ENCODE data around the gene PLXNB3.
"Not testable (repeated sequence)": the region's sequence is repeated elsewhere in the genome, so short reads cannot be mapped to it uniquely, and the experiment has no call there.

The PLXNB3 gene

GRCh38 chrX:153763989-153764755, at the start of gene PLXNB3:
PLXNB3 (plus strand) TSS chrX:153764249; CDS start chrX:153765536, 1,287 bp downstream.
- DNase-seq (ENCODE audit: low read depth in 2 of 2, low spot score in 1 of 2) = peak; percentile 43 to 52

DNA sequence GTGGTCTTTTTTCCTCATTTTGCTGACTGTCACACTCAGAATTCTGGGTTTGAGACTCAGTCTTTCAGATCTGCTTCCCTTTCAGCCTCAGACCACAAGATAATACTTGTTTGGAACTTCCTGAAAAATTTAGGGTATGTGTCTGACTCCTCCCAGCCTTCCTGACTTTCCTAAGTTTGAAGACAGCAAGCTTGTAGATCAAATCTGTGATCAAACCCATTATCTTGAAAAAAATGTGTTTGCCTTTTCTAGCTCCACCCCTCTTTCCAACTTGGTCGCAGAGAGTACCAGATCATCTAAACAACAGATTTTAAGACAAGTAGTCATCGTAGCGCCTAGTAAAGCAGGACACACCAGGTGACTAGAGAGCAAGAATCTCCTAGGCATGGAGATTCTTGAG, 49.8 kb upstream of the PLXNB3 start:
- no peak for DNase-seq (ENCODE audit: low read depth in 2 of 2, low spot score in 1 of 2)

DNA sequence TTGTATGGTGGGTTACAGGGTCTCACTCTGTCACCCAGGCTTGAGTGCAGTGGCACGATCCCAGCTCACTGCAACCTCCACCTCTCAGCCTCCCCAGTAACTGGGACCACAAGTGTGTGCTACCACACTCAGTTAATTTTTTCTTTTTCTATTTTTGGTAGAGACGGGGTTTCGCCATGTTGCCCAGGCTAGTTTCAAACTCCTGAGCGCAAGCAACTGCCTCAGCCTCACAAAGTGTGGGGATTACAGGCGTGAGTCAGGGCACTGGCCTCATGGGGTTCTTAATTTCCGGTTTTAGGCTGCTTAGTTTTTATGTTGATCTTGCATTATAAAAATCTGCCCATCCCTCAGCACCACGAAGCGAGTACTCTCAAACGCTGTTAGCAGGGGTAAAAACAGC, 46.6 kb upstream of the PLXNB3 start:
- DNase-seq (ENCODE audit: low read depth in 2 of 2, low spot score in 1 of 2) = no peak

- DNase-seq (ENCODE audit: low read depth in 2 of 2, low spot score in 1 of 2) = no peak
Observed at GRCh38 chrX:153719238-153719637, 44.8 kb upstream of the PLXNB3 start.

GRCh38 chrX:153719701-153720100, 44.3 kb upstream of the PLXNB3 start:
- no peak for DNase-seq (ENCODE audit: low read depth in 2 of 2, low spot score in 1 of 2)

DNA sequence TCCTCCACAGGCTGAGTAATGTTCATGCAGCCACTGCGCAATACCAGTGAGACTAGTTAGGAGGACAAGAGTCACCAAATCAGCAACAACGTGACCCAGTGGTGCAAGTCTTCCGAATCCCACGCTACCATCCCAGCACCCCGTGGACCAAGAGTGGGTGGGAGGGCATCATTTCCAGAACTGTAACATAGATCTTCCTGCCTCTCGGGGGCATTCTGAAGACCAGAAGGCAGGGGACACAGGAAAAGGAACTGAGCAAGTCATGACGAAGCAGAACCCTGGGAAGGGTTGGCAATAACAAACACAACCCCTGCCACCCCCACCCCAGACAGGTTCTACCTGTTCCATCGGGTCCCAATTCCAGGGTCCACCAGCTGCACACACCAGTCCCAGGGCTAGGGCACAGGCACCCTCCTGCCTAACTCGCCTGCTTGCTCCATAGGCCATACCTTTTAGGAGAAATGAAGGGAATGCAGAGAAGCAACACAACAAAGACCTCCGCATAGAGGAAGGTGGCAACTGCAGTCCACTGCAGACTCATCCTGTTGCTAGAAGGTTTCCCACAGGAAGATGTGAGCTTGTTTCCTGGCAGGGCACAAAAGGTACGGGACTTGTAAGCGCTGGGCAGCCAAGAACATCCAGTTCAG, 41.2 kb upstream of the PLXNB3 start:
- no peak for DNase-seq (ENCODE audit: low read depth in 2 of 2, low spot score in 1 of 2)

DNA sequence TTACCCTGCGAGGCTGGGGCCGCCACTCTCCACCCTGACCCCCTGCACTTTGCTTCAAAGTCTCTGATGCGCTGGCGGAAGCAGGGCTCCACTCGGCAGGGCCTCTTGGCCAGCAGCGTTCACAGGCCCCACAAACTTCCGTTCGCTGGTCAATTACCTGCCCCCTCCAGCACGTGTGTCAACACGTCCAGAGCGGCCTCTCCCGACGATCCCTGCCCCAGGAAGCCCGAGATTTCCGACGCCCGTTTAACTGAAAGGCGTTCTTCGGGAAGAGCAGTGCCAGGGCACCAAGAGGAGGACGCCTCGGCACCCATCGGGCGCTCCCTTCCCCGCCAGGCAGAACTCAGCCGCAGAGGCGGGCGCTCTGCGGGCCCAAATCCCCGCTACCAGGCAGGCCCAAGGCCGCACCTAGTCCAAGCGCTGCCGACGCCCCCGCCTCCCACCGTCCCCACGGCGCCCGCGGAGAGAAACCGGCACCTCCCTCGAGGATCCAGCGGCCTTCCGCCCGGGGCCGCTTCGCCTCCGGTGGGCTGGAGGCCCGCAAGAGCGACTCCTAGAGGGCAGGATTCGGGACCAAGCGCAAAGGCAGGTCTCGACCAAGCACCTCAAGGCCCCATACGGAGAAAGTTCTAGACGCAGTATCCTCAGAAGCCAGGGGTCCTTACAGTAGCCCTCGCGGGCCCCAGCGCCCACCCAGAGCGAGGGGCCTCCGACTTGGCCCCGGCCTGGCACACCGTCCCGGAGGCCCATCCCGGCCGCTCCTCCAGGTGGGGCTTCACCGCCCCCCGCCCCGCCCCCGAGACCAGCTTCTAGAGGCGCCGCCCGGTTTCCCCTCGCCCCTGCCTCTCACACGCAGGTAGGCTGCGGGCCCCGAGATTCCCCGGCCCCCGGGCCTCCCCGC, 40.4 kb upstream of the PLXNB3 start:
- peak in 1 of 2 donors; percentile 22 for DNase-seq (ENCODE audit: low read depth in 2 of 2, low spot score in 1 of 2)

- peak; percentile 69 to 77 for DNase-seq (ENCODE audit: low read depth in 2 of 2, low spot score in 1 of 2)
Observed at GRCh38 chrX:153724252-153725038, 39.6 kb upstream of the PLXNB3 start, which contains the start of the genes ABCD1 and BCAP31. ABCD1 (plus strand) TSS chrX:153724856; CDS start chrX:153725267, 411 bp downstream. BCAP31 (minus strand) TSS chrX:153724387; CDS start chrX:153723244, 1,143 bp downstream.

- DNase-seq (ENCODE audit: low read depth in 2 of 2, low spot score in 1 of 2) = no peak
Observed at GRCh38 chrX:153725039-153725831, 38.8 kb upstream of the PLXNB3 start.

DNA sequence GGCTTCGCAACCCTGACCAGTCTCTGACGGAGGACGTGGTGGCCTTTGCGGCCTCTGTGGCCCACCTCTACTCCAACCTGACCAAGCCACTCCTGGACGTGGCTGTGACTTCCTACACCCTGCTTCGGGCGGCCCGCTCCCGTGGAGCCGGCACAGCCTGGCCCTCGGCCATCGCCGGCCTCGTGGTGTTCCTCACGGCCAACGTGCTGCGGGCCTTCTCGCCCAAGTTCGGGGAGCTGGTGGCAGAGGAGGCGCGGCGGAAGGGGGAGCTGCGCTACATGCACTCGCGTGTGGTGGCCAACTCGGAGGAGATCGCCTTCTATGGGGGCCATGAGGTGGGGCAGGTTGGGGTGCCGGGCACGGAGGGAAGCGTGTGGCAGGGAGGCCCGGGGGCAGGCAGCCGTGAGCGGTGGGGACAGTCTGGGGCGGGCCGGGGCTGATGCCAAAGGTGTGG, 38.2 kb upstream of the PLXNB3 start:
- no peak for DNase-seq (ENCODE audit: low read depth in 2 of 2, low spot score in 1 of 2)

DNA sequence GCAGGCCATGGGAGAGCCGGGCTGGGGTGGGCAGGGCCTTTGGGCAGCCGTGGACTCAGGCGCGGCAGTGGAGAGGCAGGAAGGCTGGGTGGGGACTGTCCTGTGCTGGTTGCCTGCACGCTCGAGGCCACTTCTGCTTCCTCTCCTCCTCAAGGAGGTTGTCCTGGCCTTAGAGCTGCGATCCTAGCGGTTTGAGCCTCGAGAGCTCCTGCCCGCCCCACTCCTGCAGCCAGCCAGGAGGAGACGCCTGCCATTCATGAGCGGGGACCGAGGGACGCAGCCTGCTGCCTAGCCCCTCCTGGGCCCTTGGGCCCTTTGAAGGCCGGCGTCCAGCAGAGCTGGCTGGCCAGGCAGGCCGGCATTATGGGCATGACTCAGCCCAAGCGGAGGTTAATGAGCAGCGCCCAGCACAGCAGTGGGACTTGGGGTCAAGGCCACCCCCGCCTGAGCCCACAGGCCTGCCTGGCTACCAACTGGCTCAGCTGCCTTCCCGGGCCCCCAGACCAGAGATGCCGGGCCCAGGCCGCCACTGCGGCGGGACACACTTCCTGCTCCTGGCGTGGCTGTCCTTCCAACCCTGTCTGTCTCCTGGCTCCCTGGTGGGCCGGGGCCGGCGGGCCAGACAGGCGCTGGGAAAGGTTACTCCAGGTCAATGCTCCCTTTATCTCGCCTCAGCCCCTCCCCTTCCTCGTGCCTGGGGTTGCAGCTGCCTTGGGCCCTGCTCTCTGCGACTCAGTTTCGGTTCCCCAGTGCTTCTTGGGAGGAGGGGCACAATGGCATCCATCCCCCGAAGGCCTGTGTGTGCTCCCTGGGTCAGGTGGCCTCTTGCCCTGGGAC, 37.5 kb upstream of the PLXNB3 start:
- DNase-seq (ENCODE audit: low read depth in 2 of 2, low spot score in 1 of 2) = peak in 1 of 2 donors; percentile 9

- no peak for DNase-seq (ENCODE audit: low read depth in 2 of 2, low spot score in 1 of 2)
Observed at GRCh38 chrX:153727123-153727931, 36.7 kb upstream of the PLXNB3 start.

- DNase-seq (ENCODE audit: low read depth in 2 of 2, low spot score in 1 of 2) = no peak
Observed at GRCh38 chrX:153728095-153728494, 36.0 kb upstream of the PLXNB3 start.

- DNase-seq (ENCODE audit: low read depth in 2 of 2, low spot score in 1 of 2) = no peak
Observed at GRCh38 chrX:153728951-153729631, 35.0 kb upstream of the PLXNB3 start.

- DNase-seq (ENCODE audit: low read depth in 2 of 2, low spot score in 1 of 2) = not testable (repeated sequence)
Observed at GRCh38 chrX:153730115-153730514, 33.9 kb upstream of the PLXNB3 start.

- DNase-seq (ENCODE audit: low read depth in 2 of 2, low spot score in 1 of 2) = no peak
Observed at GRCh38 chrX:153731117-153731844, 32.8 kb upstream of the PLXNB3 start.

GRCh38 chrX:153731845-153732215, 32.2 kb upstream of the PLXNB3 start:
- no peak for DNase-seq (ENCODE audit: low read depth in 2 of 2, low spot score in 1 of 2)

All from stimulated activated CD8-positive, alpha-beta memory T cell treated with anti-CD3 and anti-CD28 coated beads, Interleukin-4, amount 100 ng/mL, for 4 hours (primary cell).